ENCODE data around the gene FLNB. TPM values are rescaled to one million over a fixed set of nuclear protein-coding genes. Genes with fewer than 3 reads are reported as not detected.

FLNB gene
- total RNA-seq, 1 experiment from 2014 or later, result 241 TPM

DNA sequence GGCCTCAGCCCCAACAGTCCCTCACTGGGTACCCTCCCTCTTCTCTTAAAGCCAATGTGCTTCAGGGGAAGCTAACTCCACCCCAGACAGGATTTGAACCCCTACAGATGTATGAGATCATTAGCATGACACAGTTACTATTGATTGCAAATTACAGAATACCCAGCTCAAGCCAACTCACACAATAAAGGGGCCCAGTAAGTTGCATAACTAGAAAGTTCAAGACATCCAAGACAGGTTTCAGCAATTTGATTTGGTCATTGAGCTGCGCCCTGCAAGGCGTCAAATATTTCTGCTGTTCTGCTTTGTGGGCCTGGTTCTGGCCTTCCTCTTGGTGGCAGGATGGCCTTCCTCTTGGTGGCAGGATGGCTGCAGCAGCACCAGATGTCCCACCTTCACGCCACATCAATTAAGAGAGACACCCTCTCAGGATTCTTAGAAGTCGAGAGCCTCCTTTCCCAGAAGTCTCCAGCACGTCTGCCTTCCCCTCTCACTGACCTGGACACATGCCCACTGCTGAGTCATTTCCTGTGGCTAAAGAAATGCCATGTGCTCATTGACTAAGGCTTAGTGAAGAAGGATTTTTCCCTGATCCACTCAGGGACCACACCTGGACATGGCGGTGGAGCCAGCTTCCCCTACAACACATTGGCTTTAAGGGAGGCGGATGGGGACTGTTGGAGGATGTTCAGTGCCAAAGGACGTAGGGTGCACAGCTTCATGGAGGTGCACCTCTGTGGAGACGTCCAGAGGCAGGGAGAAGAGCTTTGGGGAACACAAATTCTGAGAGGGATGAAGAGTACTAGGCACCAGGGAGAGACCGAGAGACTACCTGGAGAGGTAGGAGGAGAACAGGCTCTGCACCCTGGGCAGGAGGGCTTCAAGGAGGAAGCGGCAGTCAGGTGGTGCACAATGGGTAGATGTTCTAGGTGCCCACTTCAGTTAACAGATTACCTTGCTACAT is 153.5 kb downstream of the FLNB start:
- peak; percentile 91 for DNase-seq (ENCODE audit: low spot score)

DNA sequence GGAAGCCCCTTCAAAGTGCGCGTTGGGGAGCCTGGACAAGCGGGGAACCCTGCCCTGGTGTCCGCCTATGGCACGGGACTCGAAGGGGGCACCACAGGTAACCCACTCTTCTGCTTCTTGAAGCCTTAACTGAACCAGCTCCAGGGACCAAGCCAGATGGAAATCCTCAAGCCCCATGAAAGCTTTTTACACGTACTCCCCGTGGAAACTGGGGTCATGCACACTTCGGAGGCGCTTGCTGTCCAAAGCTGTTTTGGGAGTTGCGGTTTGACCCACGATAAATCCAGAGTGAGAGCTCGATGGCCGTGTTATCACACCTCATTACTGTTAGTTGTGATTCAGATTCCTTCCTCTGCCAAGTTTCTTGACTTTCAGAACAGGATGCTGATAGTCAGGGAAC is 155.0 kb downstream of the FLNB start:
- DNase-seq (ENCODE audit: low spot score), result no peak

DNA sequence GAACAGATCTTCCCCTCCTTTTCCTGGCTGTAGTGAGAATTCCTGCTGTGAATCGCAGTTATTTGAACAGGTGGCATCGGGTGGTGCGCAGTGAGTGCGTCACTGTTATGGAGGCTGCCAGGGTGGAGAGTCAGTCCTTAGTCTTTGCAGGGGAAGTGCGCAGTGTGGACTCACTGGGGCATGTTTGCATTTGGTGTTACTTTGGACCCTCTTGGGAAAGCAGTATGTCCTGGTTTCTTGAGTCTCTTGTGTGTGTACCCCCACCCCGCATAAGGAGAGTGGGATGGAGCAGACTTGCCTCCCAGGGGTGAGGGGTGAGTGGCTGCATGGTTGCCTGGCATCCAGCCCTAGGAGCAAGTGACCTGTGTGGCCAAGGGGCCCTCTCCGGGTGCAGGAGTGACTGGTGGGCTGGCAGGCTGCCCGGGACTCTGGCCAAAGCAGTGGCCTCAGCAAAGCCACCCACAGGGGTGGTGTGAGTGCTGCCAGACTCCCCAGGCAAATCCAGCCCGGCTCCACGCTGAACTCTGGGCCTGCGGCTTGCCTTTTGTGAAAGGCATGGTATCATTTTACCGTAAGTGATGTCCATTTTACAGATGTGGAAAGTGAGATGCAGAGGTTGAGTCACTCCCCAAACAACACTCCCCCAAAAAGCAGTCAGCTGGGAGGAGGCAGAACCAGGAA is 156.1 kb downstream of the FLNB start:
- peak; percentile 75 for DNase-seq (ENCODE audit: low spot score)

DNA sequence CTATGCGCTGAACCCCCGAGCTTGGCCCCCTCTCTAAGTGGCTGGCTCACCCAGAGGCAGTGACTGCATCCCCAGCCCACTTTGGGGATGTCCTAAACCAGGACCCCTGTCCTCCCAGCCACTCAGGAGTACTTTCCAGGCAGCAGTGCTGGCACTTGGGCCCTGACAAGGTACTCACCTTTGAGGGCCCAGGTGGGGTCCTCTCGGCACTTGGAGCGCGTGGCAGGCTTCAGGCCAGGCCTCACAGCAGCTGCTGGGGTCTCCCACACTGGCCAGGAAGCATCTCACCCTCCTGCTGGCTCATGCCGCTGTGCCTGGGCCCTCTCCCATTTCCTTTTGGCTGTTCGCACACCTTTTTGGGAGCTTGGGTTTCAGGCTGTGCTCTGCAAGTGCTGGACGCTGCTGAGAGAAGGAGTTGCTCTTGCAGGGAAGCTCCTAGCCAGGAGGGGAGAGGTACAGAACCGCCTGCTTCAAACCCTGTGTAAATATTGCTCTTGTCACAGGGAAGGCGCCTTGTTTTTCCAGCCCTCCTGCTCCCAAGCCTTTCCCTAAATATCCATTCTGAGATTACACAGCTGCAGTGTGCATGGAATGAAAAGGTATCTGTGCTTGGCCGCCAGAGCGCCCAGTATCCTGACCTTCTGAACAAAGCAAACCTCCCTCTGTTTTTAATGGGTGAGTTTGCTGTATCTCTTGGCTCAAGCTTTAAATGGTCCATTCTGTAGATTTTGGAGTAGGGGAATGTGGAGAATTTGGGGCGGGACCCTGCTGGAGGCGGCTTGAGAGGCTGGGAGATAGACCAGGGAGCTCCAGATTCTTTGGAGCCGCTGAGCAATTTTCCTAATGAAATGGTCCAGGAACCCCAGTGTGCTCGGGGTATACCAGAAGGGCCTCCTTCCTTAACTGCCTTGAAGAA is 156.9 kb downstream of the FLNB start:
- DNase-seq (ENCODE audit: low spot score), result no peak

DNA sequence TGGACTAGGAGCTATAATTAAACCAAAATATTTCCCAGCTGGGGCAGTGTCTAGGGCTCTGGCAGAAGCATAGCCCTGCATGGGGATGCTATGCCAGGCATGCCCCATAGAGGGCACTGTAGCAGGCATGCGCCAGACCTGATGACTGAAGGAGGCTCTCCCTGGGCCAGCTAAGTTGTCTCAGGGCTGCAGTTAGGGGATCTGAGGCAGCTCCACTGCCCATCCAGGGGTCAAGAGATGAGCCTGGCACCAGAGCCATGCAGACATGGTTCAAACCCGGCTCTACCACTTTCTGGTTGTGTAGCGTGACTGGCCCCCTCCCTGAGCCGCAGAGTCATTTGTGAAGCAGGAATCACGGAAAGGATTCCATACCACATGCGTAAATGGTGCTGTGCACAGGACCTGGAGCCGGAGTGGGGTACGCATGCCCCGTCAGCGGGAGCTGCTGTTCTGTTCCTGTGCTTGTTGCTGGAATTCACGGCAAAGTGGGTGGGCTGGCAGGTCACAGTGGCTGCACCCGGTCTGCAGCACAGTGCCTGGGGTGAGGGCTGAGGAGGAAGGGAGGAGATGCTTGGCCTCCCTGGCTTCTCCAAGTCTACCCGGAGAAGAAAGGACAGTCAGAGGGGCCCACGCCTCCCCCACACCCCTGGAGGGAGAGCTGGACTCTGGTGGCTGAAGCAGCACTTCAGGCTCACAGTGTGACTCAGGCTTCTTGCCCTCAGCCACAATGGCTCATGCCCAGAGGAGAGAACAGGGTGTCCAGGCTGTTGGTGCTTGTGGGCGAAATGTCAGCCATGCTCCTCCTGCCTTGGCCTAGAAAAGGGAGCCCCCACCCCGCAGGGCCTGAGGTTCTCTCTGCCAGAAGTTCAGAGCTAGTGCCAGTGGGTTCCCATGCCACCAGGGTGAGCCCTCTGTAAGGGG is 159.5 kb downstream of the FLNB start:
- DNase-seq (ENCODE audit: low spot score), result peak; percentile 59

DNA sequence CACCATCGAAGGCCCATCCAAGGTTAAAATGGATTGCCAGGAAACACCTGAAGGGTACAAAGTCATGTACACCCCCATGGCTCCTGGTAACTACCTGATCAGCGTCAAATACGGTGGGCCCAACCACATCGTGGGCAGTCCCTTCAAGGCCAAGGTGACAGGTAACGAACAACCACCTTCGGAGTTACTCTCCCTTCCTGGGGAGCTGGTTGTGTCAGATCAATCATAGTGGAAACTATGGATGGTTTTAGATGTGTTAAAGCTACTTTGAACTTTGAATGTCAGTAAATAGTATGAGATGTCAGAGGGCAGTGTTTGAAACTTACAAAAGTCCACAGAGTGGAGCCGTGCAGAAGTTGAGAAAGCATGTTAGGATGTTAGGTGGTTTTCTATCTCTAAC is 160.3 kb downstream of the FLNB start:
- no peak for DNase-seq (ENCODE audit: low spot score)

DNA sequence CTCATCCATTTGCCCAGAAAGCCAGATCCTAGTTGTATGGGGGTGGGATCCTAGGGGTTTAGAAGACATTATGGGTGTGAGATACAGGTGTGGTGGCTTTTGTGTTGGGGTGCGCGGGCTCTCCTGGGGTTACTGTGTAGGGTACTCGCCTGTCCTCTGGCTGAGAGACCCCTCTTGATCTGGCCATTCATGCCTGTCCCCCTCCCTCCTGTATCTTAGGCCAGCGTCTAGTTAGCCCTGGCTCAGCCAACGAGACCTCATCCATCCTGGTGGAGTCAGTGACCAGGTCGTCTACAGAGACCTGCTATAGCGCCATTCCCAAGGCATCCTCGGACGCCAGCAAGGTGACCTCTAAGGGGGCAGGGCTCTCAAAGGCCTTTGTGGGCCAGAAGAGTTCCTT is 161.1 kb downstream of the FLNB start:
- no peak for DNase-seq (ENCODE audit: low spot score)

DNA sequence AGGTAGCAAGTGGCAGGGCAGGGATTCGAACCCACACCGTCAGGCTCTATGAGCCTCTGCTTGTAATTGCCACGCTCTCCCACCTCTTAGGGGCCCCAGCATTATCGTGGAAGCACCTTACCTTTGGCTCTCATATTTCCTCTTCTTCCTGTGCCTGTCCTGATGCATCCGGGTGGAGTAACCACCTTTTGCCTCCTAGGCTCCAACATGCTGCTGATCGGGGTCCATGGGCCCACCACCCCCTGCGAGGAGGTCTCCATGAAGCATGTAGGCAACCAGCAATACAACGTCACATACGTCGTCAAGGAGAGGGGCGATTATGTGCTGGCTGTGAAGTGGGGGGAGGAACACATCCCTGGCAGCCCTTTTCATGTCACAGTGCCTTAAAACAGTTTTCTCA is 162.2 kb downstream of the FLNB start:
- DNase-seq (ENCODE audit: low spot score), result no peak

DNA sequence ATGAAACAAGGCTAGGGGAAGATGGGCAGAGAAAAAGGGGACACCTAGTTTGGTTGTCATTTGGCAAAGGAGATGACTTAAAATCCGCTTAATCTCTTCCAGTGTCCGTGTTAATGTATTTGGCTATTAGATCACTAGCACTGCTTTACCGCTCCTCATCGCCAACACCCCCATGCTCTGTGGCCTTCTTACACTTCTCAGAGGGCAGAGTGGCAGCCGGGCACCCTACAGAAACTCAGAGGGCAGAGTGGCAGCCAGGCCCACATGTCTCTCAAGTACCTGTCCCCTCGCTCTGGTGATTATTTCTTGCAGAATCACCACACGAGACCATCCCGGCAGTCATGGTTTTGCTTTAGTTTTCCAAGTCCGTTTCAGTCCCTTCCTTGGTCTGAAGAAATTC is 162.9 kb downstream of the FLNB start:
- no peak for DNase-seq (ENCODE audit: low spot score)

DNA sequence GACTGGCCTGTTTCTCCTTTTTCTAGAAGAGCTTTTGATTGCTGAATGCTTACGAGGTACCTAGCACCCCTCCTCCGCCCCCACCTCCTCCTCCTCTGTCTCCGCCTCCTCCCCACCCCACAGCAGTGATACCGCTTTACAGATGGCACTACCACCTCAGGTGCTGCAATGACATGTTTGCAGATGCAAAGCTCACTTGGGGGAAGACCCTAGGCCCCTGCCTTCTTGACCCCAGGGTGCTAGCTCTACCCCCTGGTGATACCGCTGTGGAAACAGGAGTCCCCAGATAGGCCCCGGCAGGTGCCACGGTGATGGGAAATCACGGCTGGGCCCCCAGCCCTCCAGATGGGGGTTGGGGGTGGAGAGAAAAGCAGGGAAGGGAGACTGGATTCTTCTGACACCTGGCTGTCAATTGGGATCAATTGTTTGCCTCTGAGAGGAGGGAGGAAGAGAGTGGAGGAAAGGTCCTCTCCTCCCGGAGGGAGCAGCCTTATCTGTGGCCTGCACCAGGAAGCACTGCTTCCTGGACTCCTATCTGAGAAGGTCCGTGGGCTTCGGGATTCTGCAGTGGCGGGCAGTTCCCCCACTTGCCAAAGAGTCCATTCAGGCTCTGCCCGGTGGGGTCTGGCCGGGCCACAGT is 164.9 kb downstream of the FLNB start:
- DNase-seq (ENCODE audit: low spot score), result peak; percentile 36

DNA sequence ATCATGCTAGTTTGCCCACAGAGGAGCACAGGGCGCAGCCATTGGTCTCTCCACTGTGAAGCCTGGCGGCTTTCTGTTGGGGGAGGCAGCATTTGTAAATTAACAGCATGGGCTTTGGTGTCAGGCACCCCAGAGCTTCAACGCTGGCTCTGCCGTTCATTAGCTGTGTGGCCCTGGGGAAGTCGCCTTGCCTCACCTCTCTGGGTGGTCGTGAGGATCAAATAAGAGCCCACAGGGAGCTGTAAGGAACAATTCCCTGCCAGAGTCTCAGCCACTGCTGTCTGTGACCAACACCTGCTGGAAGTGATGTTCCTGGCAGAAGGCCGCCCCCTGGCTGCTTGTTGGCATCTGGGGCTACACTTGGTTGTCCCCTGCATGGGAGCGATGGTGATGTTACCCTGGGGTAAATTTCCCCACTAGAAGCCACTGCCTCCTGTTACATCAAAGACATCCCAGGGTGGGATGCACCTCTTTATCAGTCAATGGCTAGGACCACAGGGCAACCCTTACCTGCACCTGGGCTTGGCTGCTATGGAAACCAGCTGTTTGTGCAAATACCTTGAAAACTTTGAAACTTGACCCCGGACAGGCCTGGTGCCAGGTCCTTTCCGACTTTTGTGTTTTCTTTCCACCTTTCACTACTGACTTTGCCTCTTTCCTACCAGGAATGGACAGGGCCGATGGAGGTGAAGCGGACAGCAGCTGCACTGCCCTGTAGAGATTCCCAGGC is 165.6 kb downstream of the FLNB start:
- DNase-seq (ENCODE audit: low spot score), result peak; percentile 54

DNA sequence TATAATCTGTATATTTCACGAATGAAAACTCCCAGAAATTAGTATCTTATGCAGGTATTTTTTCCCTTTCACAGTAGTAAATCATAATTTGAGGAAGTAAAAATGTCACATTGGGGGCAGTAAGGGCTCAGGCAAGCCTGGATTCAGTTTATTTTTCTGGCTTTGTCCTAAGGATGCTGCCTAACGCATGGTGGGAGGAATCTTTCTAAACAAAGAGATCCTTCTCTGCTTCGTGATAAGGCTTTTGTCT is 166.9 kb downstream of the FLNB start:
- no peak for DNase-seq (ENCODE audit: low spot score)

DNA sequence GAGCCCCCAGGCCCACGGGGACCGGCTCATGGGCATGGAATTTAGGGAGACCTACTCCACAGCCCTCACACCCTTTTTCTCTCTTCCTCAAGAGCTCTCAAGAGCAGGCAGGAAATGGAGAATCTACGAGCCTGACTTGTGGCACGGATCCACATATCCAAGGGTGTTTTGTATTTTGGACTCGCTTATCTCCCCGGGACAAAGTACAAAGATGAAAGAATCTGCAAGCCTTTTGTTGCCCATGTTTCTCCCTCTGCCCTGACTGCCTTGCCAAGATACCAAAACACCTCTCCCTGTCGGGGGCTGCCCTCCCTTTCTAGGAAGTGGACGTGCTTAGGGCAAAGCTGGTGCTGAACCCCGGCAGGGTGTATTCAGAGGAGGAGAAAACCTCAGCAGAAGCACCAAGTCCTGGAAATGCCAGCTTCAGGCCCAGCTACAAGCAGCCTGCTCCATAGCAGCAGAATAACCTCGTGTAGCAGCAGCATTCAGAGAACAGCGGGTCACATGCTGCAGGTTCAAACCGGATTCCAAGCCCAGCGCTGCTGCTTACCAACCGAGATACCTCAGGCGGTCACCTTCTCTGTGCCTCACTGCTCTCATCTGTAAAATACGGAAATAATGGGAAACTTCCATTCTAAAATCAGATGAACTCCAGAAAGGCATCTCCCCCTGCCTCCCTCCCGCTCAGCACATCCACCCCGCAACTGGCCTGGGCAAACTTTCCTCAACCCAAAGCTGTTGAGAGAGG is 167.4 kb downstream of the FLNB start:
- DNase-seq (ENCODE audit: low spot score), result peak; percentile 67

DNA sequence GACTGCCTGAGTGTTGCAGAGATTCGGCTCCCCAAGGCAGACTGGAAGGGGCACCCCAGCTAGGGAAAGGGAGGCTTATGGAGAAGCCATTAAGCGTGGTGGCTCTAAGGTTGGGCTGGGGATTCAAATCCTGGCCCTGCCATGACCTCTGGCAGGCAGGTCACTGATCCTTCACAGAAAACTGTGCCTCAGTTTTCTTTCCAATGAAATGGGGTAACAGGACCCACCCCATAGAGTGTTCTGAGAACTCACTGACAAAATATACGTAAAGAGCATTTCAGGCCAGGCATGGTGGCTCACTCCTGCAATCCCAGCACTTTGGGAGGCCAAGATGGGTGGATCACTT is 167.9 kb downstream of the FLNB start:
- no peak for DNase-seq (ENCODE audit: low spot score)

DNA sequence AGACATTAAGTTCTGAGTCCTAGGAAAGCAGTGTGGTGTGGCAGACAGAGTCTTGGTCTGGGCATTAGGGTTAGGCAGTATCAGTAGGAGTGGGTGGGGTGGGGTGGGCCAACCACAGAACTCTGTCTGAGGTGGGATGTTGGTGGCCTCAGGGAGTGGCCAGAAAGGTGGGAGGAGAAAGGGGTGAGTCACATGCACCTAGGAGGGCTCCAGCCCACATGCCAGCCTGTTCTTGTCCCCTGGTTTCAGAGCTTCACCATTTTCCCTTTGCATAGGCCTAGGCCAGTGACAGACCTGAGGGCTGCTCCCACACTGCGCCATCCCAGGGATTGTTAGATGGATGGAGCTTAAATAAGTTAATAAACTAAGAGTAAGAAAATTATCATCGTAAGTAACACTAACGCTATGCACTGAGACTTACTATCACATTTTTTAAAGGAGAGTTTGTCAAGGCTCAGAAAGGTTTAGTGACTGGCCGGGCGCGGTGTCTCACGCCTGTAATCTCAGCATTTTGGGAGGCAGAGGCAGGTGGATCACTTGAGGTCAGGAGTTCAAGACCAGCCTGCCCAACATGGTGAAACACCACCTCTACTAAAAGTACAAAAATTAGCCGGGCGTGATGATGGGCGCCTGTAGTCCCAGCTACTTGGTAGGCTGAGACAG is 168.7 kb downstream of the FLNB start:
- no peak for DNase-seq (ENCODE audit: low spot score)

DNA sequence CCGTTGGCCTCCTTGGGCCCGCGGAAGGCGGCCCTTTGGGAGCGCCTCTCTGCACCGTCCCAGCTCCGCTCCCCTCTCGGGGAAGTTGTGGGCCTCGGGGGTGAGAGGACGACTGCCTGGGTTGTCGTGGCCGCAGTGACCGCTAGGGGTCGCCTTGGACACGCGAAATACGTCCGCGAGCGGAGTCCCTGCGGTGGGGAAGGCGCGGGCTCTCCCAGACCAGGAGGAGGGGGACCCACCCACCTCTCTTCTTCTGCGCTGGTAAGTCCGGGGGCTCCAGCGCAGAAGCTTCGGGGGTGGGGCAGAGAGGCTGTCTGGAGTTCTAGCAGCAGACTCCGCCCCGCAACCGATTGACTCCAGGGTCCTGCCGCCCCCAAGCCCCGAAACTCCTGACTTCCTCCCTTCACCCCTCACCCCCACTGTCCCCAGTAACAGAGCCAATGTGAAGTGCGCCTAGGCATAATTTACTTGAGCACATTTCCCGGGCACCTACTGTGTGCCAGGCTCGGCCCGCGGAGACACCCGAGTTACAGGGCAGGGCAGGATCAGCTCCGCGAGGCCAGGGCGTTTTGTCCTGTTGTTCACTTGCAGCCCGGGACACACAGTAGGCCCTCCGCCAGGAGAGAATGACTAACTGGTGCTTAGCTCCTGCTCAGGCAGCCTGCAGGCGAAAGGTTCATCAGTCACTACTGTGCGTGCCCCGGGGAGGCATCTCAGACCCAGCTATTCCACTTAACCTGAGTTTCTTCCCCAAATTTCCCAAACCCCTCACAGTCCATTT is 169.7 kb downstream of the FLNB start:
- peak; percentile 72 for DNase-seq (ENCODE audit: low spot score)

DNA sequence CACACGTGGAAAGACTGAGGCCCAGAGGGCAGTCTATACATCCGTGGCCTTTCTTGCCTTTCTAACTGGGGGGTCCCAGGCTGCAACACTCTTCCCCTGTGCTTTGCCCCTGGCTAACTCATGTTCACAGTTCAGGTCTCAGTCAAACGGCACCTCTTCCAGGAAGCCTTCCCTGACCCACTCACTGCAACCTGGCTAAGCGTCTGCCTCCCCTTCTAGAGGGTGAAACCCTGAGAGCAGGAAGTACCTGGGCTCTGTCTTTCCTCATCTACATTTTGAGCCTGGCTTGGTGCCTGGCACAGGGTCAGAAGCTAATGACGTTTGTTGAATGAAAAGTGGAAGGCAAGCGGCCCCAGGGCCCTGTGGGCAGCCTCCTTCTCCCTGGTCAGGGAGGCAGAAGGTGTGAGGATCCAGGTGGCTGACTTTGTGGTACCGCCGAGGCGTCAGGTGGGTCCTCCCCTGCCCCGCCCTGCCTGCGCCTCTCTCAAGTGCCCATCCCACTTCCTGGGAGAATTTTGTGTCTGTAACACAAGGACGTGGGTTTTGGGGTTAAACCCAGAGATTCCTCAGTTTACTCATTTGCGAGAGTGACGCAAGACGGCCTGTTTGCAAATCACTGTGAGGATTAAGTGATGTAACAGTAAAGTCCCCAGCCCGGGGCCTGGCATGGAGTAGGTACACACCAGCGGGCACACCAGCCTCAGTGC is 170.5 kb downstream of the FLNB start:
- DNase-seq (ENCODE audit: low spot score), result no peak

Data from HT-29 (cell line).